DND-41 (cell line): ENCODE results near the gene ST8SIA1.

ENCODE experiments used
- CTCF ChIP-seq: IDR thresholded peaks from 2 replicates; pipeline ENCODE4 v1.5.1; 2012; ENCODE audit warnings: borderline replicate concordance, low read length, moderate library complexity, mild to moderate bottlenecking; ENCODE audit not compliant: poor library complexity, severe bottlenecking; ENCODE audit errors: extremely low read depth
- EZH2 ChIP-seq: IDR thresholded peaks from 3 replicates; pipeline ENCODE4 v1.6.1; 2012; ENCODE audit warnings: borderline replicate concordance, low read depth, mild to moderate bottlenecking, moderate library complexity, low read length, inconsistent platforms; ENCODE audit not compliant: severe bottlenecking

- no peak for TF ChIP-seq CTCF
- TF ChIP-seq EZH2, result no peak
Measured at GRCh38 chr12:22312336-22312735, 22.2 kb downstream of the ST8SIA1 start.
